ENCODE data around the gene PI4KA.
"Not testable (repeated sequence)": the region's sequence is repeated elsewhere in the genome, so short reads cannot be mapped to it uniquely, and the experiment has no call there.

Gene PI4KA

DNA sequence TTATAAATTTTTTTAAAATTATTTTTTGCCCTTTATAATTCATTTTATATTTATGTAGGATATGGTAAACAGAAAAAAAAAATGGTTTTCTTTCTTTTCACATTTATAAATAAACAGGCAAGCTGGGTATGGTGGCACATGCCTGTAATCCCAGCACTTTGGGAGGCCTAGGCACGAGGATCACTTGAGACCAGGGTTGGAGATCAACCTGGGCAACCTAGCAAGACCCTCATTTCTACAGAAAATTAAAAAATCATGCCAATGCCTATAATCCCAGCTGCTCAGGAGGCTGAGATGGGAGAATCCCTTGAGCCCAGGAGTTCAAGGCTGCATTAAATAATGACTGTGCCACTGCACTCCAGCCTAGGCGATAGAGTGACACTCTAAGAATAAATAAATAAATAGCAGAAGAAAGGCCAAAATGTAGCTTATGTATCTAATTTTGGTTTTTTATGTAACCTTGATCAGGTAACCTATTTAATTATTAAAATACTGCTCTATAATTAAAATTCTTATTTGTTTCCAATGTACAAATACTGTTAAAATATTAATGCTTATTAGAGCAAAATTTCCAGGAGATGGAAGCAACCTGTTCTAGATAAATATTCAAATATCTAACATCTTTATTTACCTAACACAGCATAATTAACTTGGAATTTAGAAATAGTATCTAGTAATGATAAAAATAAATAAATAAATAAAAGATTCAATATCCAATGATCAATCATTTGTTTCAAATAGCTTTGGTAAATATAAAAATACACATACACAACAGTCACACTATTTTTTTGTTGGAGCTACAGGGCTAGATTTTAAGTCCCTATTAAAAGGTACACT, 21.4 kb downstream of the PI4KA start:
- DNase-seq (ENCODE audit: insufficient read length) (no peak), FAIRE-seq (no peak)
- TF ChIP-seq POLR2AphosphoS5 (IDR thresholded peaks at IDR 0.05; ENCODE audit: low read depth, low read length) = no peak

DNA sequence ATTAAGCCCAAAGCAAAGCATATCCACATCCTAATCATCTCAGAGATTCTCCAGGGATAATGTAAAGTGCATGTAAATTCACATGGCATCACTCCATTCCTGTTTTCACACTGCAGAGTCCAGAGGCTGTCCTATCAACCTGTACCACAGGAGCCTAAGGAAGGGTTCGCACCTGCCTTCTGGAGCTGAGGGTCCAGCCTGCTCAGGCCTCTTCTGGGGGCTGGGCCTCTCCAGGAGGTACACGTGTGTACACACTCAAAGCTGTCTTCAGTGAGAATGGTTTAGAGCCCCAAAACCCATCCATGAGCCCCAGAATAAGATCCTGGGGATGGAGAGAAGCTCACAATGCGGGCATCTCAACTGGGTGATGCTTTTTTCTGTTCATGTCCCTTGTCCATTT, 23.9 kb downstream of the PI4KA start:
- FAIRE-seq (no peak), DNase-seq (ENCODE audit: insufficient read length) (no peak)
- TF ChIP-seq TAF1 (IDR thresholded peaks at IDR 0.05; ENCODE audit: borderline replicate concordance, low read depth, low read length) (no peak), POLR2AphosphoS5 (IDR thresholded peaks at IDR 0.05; ENCODE audit: low read depth, low read length) (no peak), POLR2A (IDR thresholded peaks at IDR 0.05; ENCODE audit: low read depth, low read length) (no peak)

GRCh38 chr22:20834206-20834605, 24.4 kb downstream of the PI4KA start:
- no peak for FAIRE-seq

DNA sequence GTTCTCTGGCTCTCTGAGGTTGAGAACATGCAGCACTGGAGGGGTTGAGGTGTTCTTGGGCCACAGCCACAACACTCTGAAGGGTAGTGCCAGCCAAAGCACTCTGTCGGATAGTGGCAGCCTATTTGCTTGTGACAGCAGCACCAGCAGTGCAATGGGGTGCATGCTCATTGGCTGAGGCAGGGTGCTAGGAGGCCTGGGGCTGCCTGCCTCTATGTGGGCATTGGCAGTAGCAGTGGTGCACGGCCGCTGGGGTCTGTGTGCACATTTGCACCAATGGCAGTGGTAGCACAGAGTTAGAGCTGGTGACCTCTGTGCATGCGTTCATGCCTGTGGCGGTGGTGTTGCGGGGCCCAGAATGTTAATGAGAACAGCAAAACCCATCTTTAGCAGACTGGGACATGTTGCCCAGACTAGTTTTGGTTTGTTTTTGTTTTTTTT, 25.4 kb downstream of the PI4KA start:
- no peak for FAIRE-seq
- TF ChIP-seq TAF1 (IDR thresholded peaks at IDR 0.05; ENCODE audit: borderline replicate concordance, low read depth, low read length) (no peak), POLR2AphosphoS5 (IDR thresholded peaks at IDR 0.05; ENCODE audit: low read depth, low read length) (no peak), POLR2A (IDR thresholded peaks at IDR 0.05; ENCODE audit: low read depth, low read length) (no peak)
- DNase-seq (ENCODE audit: insufficient read length) = no peak

More at GRCh38 chr22:20834206-20834605, 24.4 kb downstream of the PI4KA start:
- TF ChIP-seq TAF1 (IDR thresholded peaks at IDR 0.05; ENCODE audit: borderline replicate concordance, low read depth, low read length) (no peak), POLR2A (IDR thresholded peaks at IDR 0.05; ENCODE audit: low read depth, low read length) (no peak), POLR2AphosphoS5 (IDR thresholded peaks at IDR 0.05; ENCODE audit: low read depth, low read length) (no peak)
- DNase-seq (ENCODE audit: insufficient read length) = no peak

DNA sequence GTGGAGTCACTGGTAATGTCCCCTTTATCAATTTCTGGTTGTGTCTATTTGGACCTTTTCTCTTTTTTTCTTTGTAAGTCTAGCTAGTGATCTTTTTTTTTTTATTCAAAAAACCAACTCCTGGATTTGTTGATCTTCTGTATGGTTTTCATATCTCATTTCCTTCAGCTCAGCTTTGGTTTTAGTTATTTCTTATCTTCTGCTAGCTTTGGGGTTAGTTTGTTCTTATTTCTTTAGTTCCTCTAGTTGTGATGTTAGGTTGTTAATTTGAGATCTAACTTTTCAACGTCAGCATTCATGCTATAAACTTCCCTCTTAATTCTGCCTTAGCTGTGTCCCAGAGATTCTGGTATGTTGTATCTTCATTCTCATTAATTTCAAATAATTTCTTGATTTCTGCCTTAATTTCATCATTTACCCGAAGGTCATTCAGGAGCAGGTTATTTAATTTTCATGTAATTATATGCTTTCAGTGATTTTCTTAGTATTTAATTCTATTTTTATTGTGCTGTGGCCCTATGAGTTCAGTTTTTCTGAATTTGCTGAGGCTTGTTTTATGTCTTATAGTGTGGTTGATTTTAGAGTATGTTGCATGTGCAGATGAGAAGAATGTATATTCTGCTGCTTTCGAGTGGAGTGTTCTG, 29.0 kb downstream of the PI4KA start:
- TF ChIP-seq TAF1 (IDR thresholded peaks at IDR 0.05; ENCODE audit: borderline replicate concordance, low read depth, low read length) (no peak), POLR2AphosphoS5 (IDR thresholded peaks at IDR 0.05; ENCODE audit: low read depth, low read length) (no peak)
- no peak for DNase-seq (ENCODE audit: insufficient read length)
- FAIRE-seq = no peak

DNA sequence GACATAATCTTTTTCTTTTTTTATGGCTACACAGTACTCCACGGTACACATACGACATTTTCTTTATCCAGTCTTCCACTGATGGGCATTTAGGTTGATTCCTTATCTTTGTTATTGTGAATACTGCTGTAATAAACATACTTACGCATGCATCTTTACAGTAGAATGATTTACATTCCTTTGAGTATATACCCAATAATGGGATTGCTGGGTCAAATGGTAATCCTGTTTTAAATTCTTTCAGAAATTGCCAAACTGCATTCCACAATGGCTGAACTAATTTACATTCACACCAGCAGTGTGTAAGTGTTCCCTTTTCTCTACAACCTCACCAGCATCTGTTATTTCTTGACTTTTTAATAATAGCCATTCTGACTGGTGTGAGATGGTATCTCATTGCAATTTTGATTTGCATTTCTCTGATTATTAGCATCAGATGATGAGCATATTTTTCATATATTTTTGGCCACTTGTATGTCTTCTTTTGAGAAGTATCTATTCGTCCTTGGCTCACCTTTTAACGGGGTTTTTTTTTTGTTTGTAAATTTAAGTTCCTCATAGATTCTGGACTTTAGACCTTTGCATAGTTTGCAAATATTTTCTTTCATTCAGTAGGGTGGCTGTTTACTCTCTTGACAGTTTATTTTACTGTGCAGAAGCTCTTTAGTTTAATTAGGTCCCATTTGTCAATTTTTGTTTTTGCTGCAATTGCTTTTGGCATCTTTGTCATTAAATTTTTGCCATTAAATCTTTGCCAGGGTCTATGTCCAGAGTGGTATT, 32.0 kb downstream of the PI4KA start:
- not testable (repeated sequence) for FAIRE-seq

GRCh38 chr22:20825624-20826023, 33.0 kb downstream of the PI4KA start:
- FAIRE-seq (no peak), DNase-seq (ENCODE audit: insufficient read length) (no peak)
- TF ChIP-seq POLR2A (IDR thresholded peaks at IDR 0.05; ENCODE audit: low read depth, low read length) (no peak), POLR2AphosphoS5 (IDR thresholded peaks at IDR 0.05; ENCODE audit: low read depth, low read length) (no peak), TAF1 (IDR thresholded peaks at IDR 0.05; ENCODE audit: borderline replicate concordance, low read depth, low read length) (no peak)

More for the DNA sequence above, 32.0 kb downstream of the PI4KA start:
- not testable (repeated sequence) for DNase-seq (ENCODE audit: insufficient read length)

DNA sequence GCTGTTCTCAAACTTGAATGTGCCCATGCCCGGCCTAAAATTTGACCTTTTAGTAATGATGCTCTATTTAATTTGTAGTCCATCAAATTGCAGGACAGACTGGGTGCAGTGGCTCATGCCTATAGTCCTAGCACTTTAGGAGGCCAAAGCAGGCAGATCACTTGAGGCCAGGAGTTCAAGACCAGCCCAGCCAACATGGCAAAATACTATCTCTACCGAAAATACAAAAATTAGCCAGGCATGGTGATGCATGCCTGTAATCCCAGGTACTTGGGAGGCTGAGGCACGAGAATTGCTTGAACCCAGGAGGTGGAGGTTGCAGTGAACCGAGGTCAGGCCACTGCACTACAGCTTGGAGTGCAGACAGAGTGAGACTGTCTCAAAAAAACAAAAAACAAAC, 33.4 kb downstream of the PI4KA start:
- not testable (repeated sequence) for DNase-seq (ENCODE audit: insufficient read length); FAIRE-seq

DNA sequence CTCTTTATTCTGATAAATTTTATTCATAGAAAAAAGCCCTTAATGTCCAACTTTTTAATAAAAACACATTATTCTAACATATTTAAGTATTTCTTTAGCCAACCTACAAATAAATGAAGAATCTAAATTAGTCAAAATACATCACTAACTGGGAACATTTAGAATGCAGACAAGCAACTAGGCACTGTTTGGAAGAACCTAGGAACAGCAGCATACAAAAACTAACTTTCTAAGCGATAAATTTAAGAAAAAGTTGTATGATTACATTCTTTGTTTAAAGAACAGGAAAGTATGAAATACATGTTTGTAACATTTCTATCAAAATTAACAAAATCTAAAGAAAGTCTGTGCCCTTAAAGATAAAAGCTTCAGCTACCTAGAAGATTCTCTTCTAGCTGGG, 35.3 kb downstream of the PI4KA start:
- DNase-seq (ENCODE audit: insufficient read length) = no peak
- no peak for FAIRE-seq
- TF ChIP-seq POLR2A (IDR thresholded peaks at IDR 0.05; ENCODE audit: low read depth, low read length) (no peak), POLR2AphosphoS5 (IDR thresholded peaks at IDR 0.05; ENCODE audit: low read depth, low read length) (no peak), TAF1 (IDR thresholded peaks at IDR 0.05; ENCODE audit: borderline replicate concordance, low read depth, low read length) (no peak)

GRCh38 chr22:20822240-20822639, 36.4 kb downstream of the PI4KA start:
- TF ChIP-seq POLR2A (IDR thresholded peaks at IDR 0.05; ENCODE audit: low read depth, low read length) (no peak), POLR2AphosphoS5 (IDR thresholded peaks at IDR 0.05; ENCODE audit: low read depth, low read length) (no peak), TAF1 (IDR thresholded peaks at IDR 0.05; ENCODE audit: borderline replicate concordance, low read depth, low read length) (no peak)
- FAIRE-seq = no peak

GRCh38 chr22:20821717-20822239, 36.8 kb downstream of the PI4KA start:
- DNase-seq (ENCODE audit: insufficient read length); FAIRE-seq: not testable (repeated sequence)

More at GRCh38 chr22:20822240-20822639, 36.4 kb downstream of the PI4KA start:
- DNase-seq (ENCODE audit: insufficient read length) = no peak

GRCh38 chr22:20819471-20819870, 39.1 kb downstream of the PI4KA start:
- no peak for DNase-seq (ENCODE audit: insufficient read length)
- no peak for FAIRE-seq
- TF ChIP-seq POLR2AphosphoS5 (IDR thresholded peaks at IDR 0.05; ENCODE audit: low read depth, low read length) = no peak
- no peak for TF ChIP-seq POLR2A (IDR thresholded peaks at IDR 0.05; ENCODE audit: low read depth, low read length)
- TF ChIP-seq TAF1 (IDR thresholded peaks at IDR 0.05; ENCODE audit: borderline replicate concordance, low read depth, low read length) = no peak

All from GM12892 (cell line).